Measurements from ENCODE around the gene EXPH5. TPM values are rescaled to one million over a fixed set of nuclear protein-coding genes. Genes with fewer than 3 reads are reported as not detected.
A peak's percentile ranks its signal among the peaks of the same experiment; 100 is the strongest.

Gene EXPH5
- total and polyA plus RNA-seq, 9 of the 15 experiments (the other 6 are each of a cell fraction or from before 2014, with no cell fraction given) = 1.3 to 8.5 (median 4.8) TPM

- TF ChIP-seq ZC3H8 (IDR thresholded peaks at IDR 0.05) = no peak
- no peak for TF ChIP-seq BRF1 (IDR thresholded peaks at IDR 0.05; ENCODE audit: borderline replicate concordance, extremely low read depth, insufficient read length)
- TF ChIP-seq BCOR (IDR thresholded peaks at IDR 0.05) = peak; percentile 68
- TF ChIP-seq ZNF23 (CRISPR knock-in tag; IDR thresholded peaks at IDR 0.05) = no peak
- no peak for TF ChIP-seq CHAMP1 (IDR thresholded peaks at IDR 0.05)
- 0 out of 2 replicates have a peak, but pooled peaks have one; percentile 18 for TF ChIP-seq MAFF (IDR thresholded peaks at IDR 0.05; ENCODE audit: low read length)
- TF ChIP-seq MXI1 (IDR thresholded peaks at IDR 0.05; ENCODE audit: low read depth, low read length) = no peak
- TF ChIP-seq MTA1 (IDR thresholded peaks at IDR 0.05; ENCODE audit: borderline replicate concordance) = peak; percentile 74
- no peak; the same call in 1 of the 2 replicates for TF ChIP-seq FOXM1 (IDR thresholded peaks at IDR 0.05; ENCODE audit: low read depth)
- TF ChIP-seq FOXM1 (CRISPR knock-in tag; IDR thresholded peaks at IDR 0.05; ENCODE audit: low read depth) = no peak
- TF ChIP-seq TCF3 (CRISPR knock-in tag; IDR thresholded peaks at IDR 0.05) = peak; percentile 32; the same call in 1 of the 2 replicates
- TF ChIP-seq ZNF639 (CRISPR knock-in tag; conservative IDR thresholded peaks at IDR 0.05 in 1 of 2, IDR thresholded peaks at IDR 0.05 in 1 of 2) = no peak
- TF ChIP-seq ZNF232 (CRISPR knock-in tag; IDR thresholded peaks at IDR 0.05) = no peak
- no peak for TF ChIP-seq WHSC1 (IDR thresholded peaks at IDR 0.05; ENCODE audit: low read length)
- TF ChIP-seq ZKSCAN1 (IDR thresholded peaks at IDR 0.05; ENCODE audit: low read depth, low read length) = peak; percentile 22; the same call in 1 of the 2 replicates
- TF ChIP-seq TEAD4 (IDR thresholded peaks at IDR 0.05; ENCODE audit: low read length) = peak; percentile 35
- no peak for TF ChIP-seq TEAD4 (CRISPR knock-in tag; IDR thresholded peaks at IDR 0.05; ENCODE audit: borderline replicate concordance)
- TF ChIP-seq GABPB1 (CRISPR knock-in tag; IDR thresholded peaks at IDR 0.05) = peak; percentile 33
- no peak for TF ChIP-seq ZNF444 (CRISPR knock-in tag; IDR thresholded peaks at IDR 0.05)
- TF ChIP-seq LCOR (CRISPR knock-in tag; IDR thresholded peaks at IDR 0.05) = peak; percentile 84; the same call in 1 of the 2 replicates
- TF ChIP-seq RHOXF2B (CRISPR knock-in tag; conservative IDR thresholded peaks at IDR 0.05) = 0 out of 2 replicates have a peak, but pooled peaks have one; percentile 25
- TF ChIP-seq ZNF449 (CRISPR knock-in tag; IDR thresholded peaks at IDR 0.05) = no peak
- no peak for TF ChIP-seq TRIM25 (IDR thresholded peaks at IDR 0.05; ENCODE audit: borderline replicate concordance)
These were observed 96.1 kb downstream of the EXPH5 start (continued) for GRCh38 chr11:108497317-108498045.
